ENCODE measurements around the gene HOMER3.

GRCh38 chr19:18978616-18979015 is 37.6 kb upstream of the HOMER3 start:
- no peak for TF ChIP-seq POLR2A (IDR thresholded peaks at IDR 0.05; ENCODE audit: low read length)
- no peak for TF ChIP-seq GATA1 (IDR thresholded peaks at IDR 0.05; ENCODE audit: low read depth, low read length)

Measured in erythroblast (primary cell).